MM.1S (cell line): ENCODE measurements around the gene CRB1.

Experiments used
- DNase-seq: peaks from one replicate; pipeline ENCODE4 v3.0.0-alpha.2; 2015
- H2AFZ ChIP-seq: fragments of 300-600 bp; sonication (generic); 2 replicates; pipeline ENCODE4 v1.6.0; 2016; ENCODE audit warnings: antibody characterized with exemption, low read length
- H3F3A ChIP-seq: fragments of 300-600 bp; sonication (generic); 2 replicates; pipeline ENCODE4 v1.6.1; 2016; ENCODE audit warnings: mild to moderate bottlenecking, antibody characterized with exemption, low read length, moderate library complexity, mixed read lengths; ENCODE audit not compliant: insufficient read depth
- H3K27ac ChIP-seq: fragments of 300-600 bp; sonication (generic); 2 replicates; pipeline ENCODE4 v1.5.1; 2016; ENCODE audit warnings: mild to moderate bottlenecking, low read length
- H3K27me3 ChIP-seq: fragments of 300-600 bp; sonication (generic); replicated peaks from 2 replicates; pipeline ENCODE4 v1.6.0; 2016; ENCODE audit warnings: low read length; ENCODE audit not compliant: insufficient read depth
- H3K36me3 ChIP-seq: fragments of 300-600 bp; sonication (generic); replicated peaks from 2 replicates; pipeline ENCODE4 v1.6.1; 2016; ENCODE audit warnings: mild to moderate bottlenecking, low read length, mixed read lengths; ENCODE audit not compliant: insufficient read depth
- H3K4me1 ChIP-seq: fragments of 300-600 bp; sonication (generic); 2 replicates; pipeline ENCODE4 v1.6.1; 2016; ENCODE audit warnings: low read length, mixed read lengths
- H3K4me2 ChIP-seq: fragments of 300-600 bp; sonication (generic); 2 replicates; pipeline ENCODE4 v1.6.0; 2016; ENCODE audit warnings: low read depth, low read length
- H3K4me3 ChIP-seq: fragments of 300-600 bp; sonication (generic); 2 replicates; pipeline ENCODE4 v1.5.1; 2016; ENCODE audit warnings: low read length, mixed read lengths
- H3K79me2 ChIP-seq: fragments of 300-600 bp; sonication (generic); 2 replicates; pipeline ENCODE4 v1.6.1; 2016; ENCODE audit warnings: mixed run types, low read length, mixed read lengths
- H3K9ac ChIP-seq: fragments of 300-600 bp; sonication (generic); 2 replicates; pipeline ENCODE4 v1.6.1; 2016; ENCODE audit warnings: low read length, mixed read lengths
- H3K9me2 ChIP-seq: fragments of 300-600 bp; sonication (generic); replicated peaks from 2 replicates; pipeline ENCODE4 v1.6.1; 2016; ENCODE audit warnings: mild to moderate bottlenecking, low read length, mixed read lengths; ENCODE audit not compliant: insufficient read depth
- H3K9me3 ChIP-seq: fragments of 300-600 bp; sonication (generic); replicated peaks from 2 replicates; pipeline ENCODE4 v1.6.1; 2016; ENCODE audit warnings: mild to moderate bottlenecking, low read length, mixed read lengths; ENCODE audit not compliant: insufficient read depth
- H4K20me1 ChIP-seq: fragments of 300-600 bp; sonication (generic); 2 replicates; pipeline ENCODE4 v1.6.1; 2016; ENCODE audit warnings: mild to moderate bottlenecking, low read length, moderate library complexity, mixed read lengths; ENCODE audit not compliant: insufficient read depth
- EZH2 ChIP-seq: fragments of 300-600 bp; sonication (generic); optimal IDR thresholded peaks from 2 replicates; pipeline ENCODE3; 2017; ENCODE audit warnings: low read depth, mild to moderate bottlenecking, antibody characterized with exemption, low read length, mixed read lengths
- EZH2phosphoT487 ChIP-seq: fragments of 300-600 bp; sonication (generic); IDR thresholded peaks from 2 replicates; pipeline ENCODE4 v1.6.1; 2018; ENCODE audit warnings: antibody characterized with exemption, low read length
- TF ChIP-seq, protein P1 (sequence below): fragments of 300-600 bp; sonication (generic); IDR thresholded peaks from 2 replicates; pipeline ENCODE4 v1.5.1; 2016; ENCODE audit warnings: antibody characterized with exemption, low read length, mixed read lengths

Gene CRB1

GRCh38 chr1:197302775-197303174, 34.7 kb downstream of the CRB1 start:
- Histone ChIP-seq H3K4me3 (no peak overlapping the region), H2AFZ (no peak overlapping the region)

DNA sequence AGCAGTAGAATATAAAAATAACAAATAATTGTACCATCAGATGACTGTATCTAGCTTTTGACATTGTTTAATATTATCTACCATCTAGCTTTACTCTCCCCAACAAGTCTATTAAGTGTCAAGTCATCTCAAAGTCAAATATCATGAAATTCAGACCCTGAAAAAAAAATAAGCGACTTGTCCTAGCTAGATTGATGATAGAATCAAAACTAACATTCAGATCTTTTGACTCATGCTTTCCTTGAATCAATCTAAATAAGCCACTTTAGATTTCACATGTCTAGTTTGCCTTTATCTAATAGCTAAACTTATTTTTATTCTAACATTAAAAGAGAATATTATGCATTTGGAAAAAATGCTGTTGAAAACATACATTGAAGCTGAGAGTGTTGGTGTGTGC, 35.4 kb downstream of the CRB1 start:
- Histone ChIP-seq H3K9me3 (no peaks in the 10 kb centered on the region), H3K27ac (no peak overlapping the region), H3K79me2 (no peaks in the 10 kb centered on the region), H3K9me2 (no peaks in the 10 kb centered on the region), H3K36me3 (no peaks in the 10 kb centered on the region), H4K20me1 (no peaks in the 10 kb centered on the region), H3K27me3 (no peaks in the 10 kb centered on the region), H3K4me1 (no peaks in the 10 kb centered on the region), H3K4me2 (no peak overlapping the region), H3K9ac (no peak overlapping the region), H3K4me3 (no peak overlapping the region), H2AFZ (no peak overlapping the region), H3F3A (no peaks in the 10 kb centered on the region)
- TF ChIP-seq EZH2 (no peak), EZH2phosphoT487 (no peak)
- TF ChIP-seq, protein P1, sequence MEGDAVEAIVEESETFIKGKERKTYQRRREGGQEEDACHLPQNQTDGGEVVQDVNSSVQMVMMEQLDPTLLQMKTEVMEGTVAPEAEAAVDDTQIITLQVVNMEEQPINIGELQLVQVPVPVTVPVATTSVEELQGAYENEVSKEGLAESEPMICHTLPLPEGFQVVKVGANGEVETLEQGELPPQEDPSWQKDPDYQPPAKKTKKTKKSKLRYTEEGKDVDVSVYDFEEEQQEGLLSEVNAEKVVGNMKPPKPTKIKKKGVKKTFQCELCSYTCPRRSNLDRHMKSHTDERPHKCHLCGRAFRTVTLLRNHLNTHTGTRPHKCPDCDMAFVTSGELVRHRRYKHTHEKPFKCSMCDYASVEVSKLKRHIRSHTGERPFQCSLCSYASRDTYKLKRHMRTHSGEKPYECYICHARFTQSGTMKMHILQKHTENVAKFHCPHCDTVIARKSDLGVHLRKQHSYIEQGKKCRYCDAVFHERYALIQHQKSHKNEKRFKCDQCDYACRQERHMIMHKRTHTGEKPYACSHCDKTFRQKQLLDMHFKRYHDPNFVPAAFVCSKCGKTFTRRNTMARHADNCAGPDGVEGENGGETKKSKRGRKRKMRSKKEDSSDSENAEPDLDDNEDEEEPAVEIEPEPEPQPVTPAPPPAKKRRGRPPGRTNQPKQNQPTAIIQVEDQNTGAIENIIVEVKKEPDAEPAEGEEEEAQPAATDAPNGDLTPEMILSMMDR, result no peak
- no peak for DNase-seq

More at GRCh38 chr1:197302775-197303174, 34.7 kb downstream of the CRB1 start:
- H3K4me2 ChIP-seq, result no peak overlapping the region
- H4K20me1 ChIP-seq, result no peaks in the 10 kb centered on the region
- no peaks in the 10 kb centered on the region for H3K4me1 ChIP-seq
- H3K27me3 ChIP-seq, result no peaks in the 10 kb centered on the region
- no peak for TF ChIP-seq EZH2
- H3K9ac ChIP-seq, result no peak overlapping the region
- H3K9me3 ChIP-seq, result no peaks in the 10 kb centered on the region
- no peak for DNase-seq
- no peaks in the 10 kb centered on the region for H3K36me3 ChIP-seq
- H3F3A ChIP-seq, result no peaks in the 10 kb centered on the region
- no peaks in the 10 kb centered on the region for H3K79me2 ChIP-seq
- no peaks in the 10 kb centered on the region for H3K9me2 ChIP-seq
- no peak overlapping the region for H3K27ac ChIP-seq

GRCh38 chr1:197304638-197305200, 36.7 kb downstream of the CRB1 start:
- TF ChIP-seq, protein P1, result no peak
- TF ChIP-seq EZH2phosphoT487, result no peak
- no peak for TF ChIP-seq EZH2
- Histone ChIP-seq H4K20me1 (no peaks in the 10 kb centered on the region), H3K4me1 (no peaks in the 10 kb centered on the region), H3K36me3 (no peaks in the 10 kb centered on the region), H3K9me2 (no peaks in the 10 kb centered on the region), H3F3A (no peaks in the 10 kb centered on the region), H3K79me2 (no peaks in the 10 kb centered on the region), H3K27ac (no peak overlapping the region), H3K27me3 (no peaks in the 10 kb centered on the region), H3K4me2 (no peak overlapping the region), H3K4me3 (no peak overlapping the region), H2AFZ (no peak overlapping the region), H3K9me3 (no peaks in the 10 kb centered on the region), H3K9ac (no peak overlapping the region)
- DNase-seq, result no peak

GRCh38 chr1:197305925-197306324, 37.9 kb downstream of the CRB1 start:
- Histone ChIP-seq H2AFZ (no peak overlapping the region), H3K4me2 (no peak overlapping the region), H3K27ac (no peak overlapping the region), H3K27me3 (no peaks in the 10 kb centered on the region), H3K36me3 (no peaks in the 10 kb centered on the region), H3K4me3 (no peak overlapping the region), H3K9ac (no peak overlapping the region), H4K20me1 (no peaks in the 10 kb centered on the region), H3K9me3 (no peaks in the 10 kb centered on the region), H3K4me1 (no peaks in the 10 kb centered on the region), H3K79me2 (no peaks in the 10 kb centered on the region), H3F3A (no peaks in the 10 kb centered on the region), H3K9me2 (no peaks in the 10 kb centered on the region)
- no peak for DNase-seq
- TF ChIP-seq EZH2phosphoT487 (no peak), EZH2 (no peak)
- TF ChIP-seq, protein P1, result no peak
